Activated CD4-positive, alpha-beta T cell treated with anti-CD3 and anti-CD28 coated beads, Interleukin-2, Interleukin-4, amounts not matched to agents 100 ng/mL and 50 ng/mL, durations not matched to agents 16 hours and 8 hours (primary cell): Measurements from ENCODE around the gene CD300E.

Experiments used
- DNase-seq: peaks from one replicate; pipeline ENCODE4 v3.0.0-alpha.2; 2020; ENCODE audit warnings: low spot score

The CD300E gene

DNA sequence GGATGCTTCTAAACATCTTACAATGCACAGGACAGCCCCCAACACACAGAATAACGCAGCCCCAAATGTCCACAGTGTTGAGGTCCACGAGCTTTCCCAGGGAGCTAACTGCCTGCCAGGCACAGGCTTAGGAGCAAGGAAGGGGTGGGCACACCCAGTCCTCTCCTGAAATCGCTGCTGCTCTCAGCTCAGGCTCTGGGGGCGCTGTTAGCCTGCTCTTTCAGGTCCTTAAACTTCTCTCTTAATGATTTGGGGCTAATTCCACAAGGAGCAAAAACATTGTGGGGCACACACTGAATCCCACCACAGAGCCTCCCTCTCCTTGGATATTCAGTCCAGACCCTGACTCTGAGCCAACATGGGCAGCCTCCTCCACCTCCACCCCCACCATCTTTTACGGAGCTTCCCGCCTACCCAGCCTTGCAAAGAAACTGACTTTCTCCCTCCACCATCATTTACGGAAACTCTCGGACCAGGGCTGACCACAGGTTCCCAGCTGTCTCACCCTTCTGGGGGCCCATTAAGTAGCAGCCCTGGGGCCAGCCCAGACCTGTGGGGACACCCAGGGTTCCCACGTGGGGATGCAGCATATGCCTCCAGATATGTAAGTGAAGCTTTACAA is 57.3 kb downstream of the CD300E start:
- peak; percentile 25 for DNase-seq

DNA sequence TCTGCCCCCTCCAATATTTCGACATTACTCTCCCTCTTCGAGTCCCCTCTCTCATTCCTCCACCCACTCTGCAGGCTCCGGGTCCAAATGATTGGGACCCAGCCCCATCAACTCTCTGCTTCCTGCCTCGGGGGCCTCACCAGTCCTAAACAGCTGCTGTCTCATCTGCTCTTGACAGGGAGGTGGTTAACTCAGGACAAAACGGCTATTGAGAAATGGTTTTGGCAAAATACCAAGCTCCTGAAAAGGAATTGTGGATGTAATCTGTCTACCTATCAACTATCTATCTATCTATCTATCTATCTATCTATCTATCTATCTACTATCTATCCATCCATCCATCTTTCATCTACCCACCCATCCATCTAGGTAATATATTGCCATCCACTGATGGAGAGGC is 58.4 kb downstream of the CD300E start:
- DNase-seq, result no peak

DNA sequence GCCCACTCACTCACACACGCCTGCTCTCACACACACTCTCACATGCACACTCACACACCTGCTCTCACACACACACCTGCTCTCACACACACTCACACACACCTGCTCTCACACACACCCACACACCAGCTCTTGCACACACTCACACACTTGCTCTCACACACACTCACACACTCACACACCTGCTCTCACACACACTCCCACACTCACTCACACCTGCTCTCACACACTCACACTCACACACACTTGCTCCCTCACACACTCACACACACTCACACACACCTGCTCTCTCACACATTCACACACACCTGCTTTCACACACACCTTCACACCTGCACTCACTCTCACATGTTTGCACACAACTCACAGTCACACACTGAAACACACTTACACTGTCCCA is 60.2 kb downstream of the CD300E start:
- no peak for DNase-seq

- DNase-seq, result no peak
Observed at GRCh38 chr17:74561586-74561985, 62.0 kb downstream of the CD300E start.
